B cell (primary cell): Measurements from ENCODE around the gene LYST. TPM values are rescaled to one million over a fixed set of nuclear protein-coding genes. Genes with fewer than 3 reads are reported as not detected.

Source experiments
- ATAC-seq: fragments of 200-7000 bp; cut with Tn5 transposase; one replicate; pipeline ENCODE4 v1.10.0; 2021; ENCODE audit warnings: low read depth, mild to moderate bottlenecking, moderate number of reproducible peaks, moderate library complexity
- CTCF ChIA-PET: fragments of 350-600 bp; sonication (Branson Sonifier 250); formaldehyde crosslinking; loops from one replicate; lab custom pipeline; 2021; ENCODE audit warnings: antibody characterized with exemption, inconsistent platforms; lab: Charles Lee
- POLR2A ChIA-PET: fragments of 350-600 bp; sonication (Branson Sonifier 250); formaldehyde crosslinking; loops from one replicate; lab custom pipeline; 2021; ENCODE audit warnings: antibody characterized with exemption; lab: Charles Lee
- DNase-seq: peaks from one replicate; pipeline ENCODE4 v3.0.0; 2013
- H2AFZ ChIP-seq: 2 replicates; pipeline ENCODE4 v1.6.1; 2012; ENCODE audit warnings: mild to moderate bottlenecking, low read depth, low read length; ENCODE audit not compliant: insufficient read depth, poor library complexity, severe bottlenecking
- H3K27ac ChIP-seq, 2 donors: 1 replicate in 1 of 2; 2 replicates in 1 of 2; pipeline ENCODE4 v1.5.1; 2012 to 2013; ENCODE audit warnings: low read length in 2 of 2, mild to moderate bottlenecking in 2 of 2, moderate library complexity in 1 of 2
- H3K27me3 ChIP-seq, 4 experiments: fragments of 200-600 bp in 1 of 4; sonication (generic) in 1 of 4; replicated peaks in 1 of 4; 1 replicate in 2 of 4; 2 replicates in 2 of 4; pipeline versions ENCODE4 v1.6.1 to v1.7.0; 2013 to 2016; ENCODE audit warnings: low read length in 3 of 4, mild to moderate bottlenecking in 2 of 4, mixed read lengths in 1 of 4, moderate library complexity in 1 of 4; ENCODE audit not compliant: insufficient read depth in 4 of 4, control insufficient read depth in 3 of 4; ENCODE audit errors: control extremely low read depth in 1 of 4
- H3K36me3 ChIP-seq, 2 experiments: replicated peaks in 1 of 2; 1 replicate in 1 of 2; 2 replicates in 1 of 2; pipeline versions ENCODE4 v1.6.1 to v1.7.1; 2013; ENCODE audit warnings: low read length in 1 of 2; ENCODE audit not compliant: insufficient read depth in 2 of 2, control insufficient read depth in 1 of 2; ENCODE audit errors: control extremely low read depth in 1 of 2, extremely low read depth in 1 of 2
- H3K4me1 ChIP-seq, 2 donors: fragments of 200-600 bp in 1 of 2; sonication (generic) in 1 of 2; 1 replicate in 1 of 2; 2 replicates in 1 of 2; pipeline versions ENCODE4 v1.5.1 to v1.6.1; 2013 to 2017; ENCODE audit warnings: low read length in 2 of 2; ENCODE audit not compliant: control insufficient read depth in 2 of 2, insufficient read depth in 2 of 2
- H3K4me2 ChIP-seq: replicated peaks from 2 replicates; pipeline ENCODE3; 2012; ENCODE audit warnings: mild to moderate bottlenecking, low read depth, low read length; ENCODE audit not compliant: poor library complexity, severe bottlenecking
- H3K4me3 ChIP-seq, 5 experiments: fragments of 200-600 bp in 1 of 5; sonication (generic) in 1 of 5; 1 replicate in 3 of 5; 2 replicates in 2 of 5; pipeline versions ENCODE4 v1.5.1 to v1.7.0; 2011 to 2016; ENCODE audit warnings: low read length in 4 of 5, mild to moderate bottlenecking in 4 of 5, low read depth in 2 of 5, control low read depth in 1 of 5, moderate library complexity in 1 of 5; ENCODE audit not compliant: insufficient read depth in 1 of 5; ENCODE audit errors: control extremely low read depth in 1 of 5, extremely low read depth in 1 of 5
- H3K79me2 ChIP-seq: fragments of 200-600 bp; sonication (generic); one replicate; pipeline ENCODE4 v1.6.0; 2016; ENCODE audit warnings: low read length; ENCODE audit not compliant: control insufficient read depth, insufficient read depth
- H3K9ac ChIP-seq: fragments of 200-600 bp; sonication (generic); 2 replicates; pipeline ENCODE4 v1.6.1; 2017; ENCODE audit warnings: mild to moderate bottlenecking, low read length, moderate library complexity
- H3K9me3 ChIP-seq, 3 donors: one replicate each; pipeline versions ENCODE4 v1.6.1 to v1.7.1; 2013; ENCODE audit warnings: low read length in 2 of 3; ENCODE audit not compliant: control insufficient read depth in 2 of 3, insufficient read depth in 1 of 3; ENCODE audit errors: control extremely low read depth in 1 of 3
- H4K20me1 ChIP-seq: 2 replicates; pipeline ENCODE4 v1.6.0; 2012; ENCODE audit warnings: mild to moderate bottlenecking, low read length; ENCODE audit not compliant: insufficient read depth, control insufficient read depth, poor library complexity, severe bottlenecking
- H3K27ac Mint-ChIP-seq: one replicate; pipeline ENCODE4 v1.8.0; 2021; ENCODE audit warnings: mixed read lengths
- H3K27me3 Mint-ChIP-seq: one replicate; pipeline ENCODE4 v1.8.0; 2021; ENCODE audit warnings: mixed read lengths
- H3K4me1 Mint-ChIP-seq: one replicate; pipeline ENCODE4 v1.8.0; 2021; ENCODE audit warnings: mixed read lengths
- H3K4me3 Mint-ChIP-seq: one replicate; pipeline ENCODE4 v1.8.0; 2021; ENCODE audit warnings: mixed read lengths
- H3K9me3 Mint-ChIP-seq: one replicate; pipeline ENCODE4 v1.8.0; 2022; ENCODE audit warnings: mixed read lengths; ENCODE audit not compliant: insufficient read depth
- EZH2 ChIP-seq: IDR thresholded peaks from 2 replicates; pipeline ENCODE4 v1.6.1; 2012; ENCODE audit warnings: borderline replicate concordance, low read depth, mild to moderate bottlenecking, moderate library complexity, low read length; ENCODE audit not compliant: insufficient read depth, poor library complexity, severe bottlenecking
- whole genome bisulfite sequencing: methylation state at CpG from one replicate; pipeline ENCODE4 v1.1.5; 2013; ENCODE audit warnings: missing lambda C conversion rate; ENCODE audit not compliant: insufficient coverage; 5-methylcytosine and 5-hydroxymethylcytosine counted together
- intact Hi-C: fragments of 100-400 bp; cut with micrococcal nuclease; formaldehyde crosslinking; loops from one replicate; pipeline ENCODE4 v1.10.0; 2022
- polyA plus RNA-seq: library from polyadenylated mRNA; depleted of rRNA; stranded (reverse); fragments of >200 nt; gene quantifications from 2 replicates; pipeline ENCODE4 v1.2.3, GENCODE V29; 2012
- total RNA-seq, 2 donors: library from RNA; stranded (reverse); fragments of 120-200 nt in 1 of 2; gene quantifications; 1 replicate in 1 of 2; 2 replicates in 1 of 2; pipeline versions ENCODE4 v1.2.3 to v1.2.4, GENCODE V29; 2013 to 2022
- TF ChIP-seq, protein P1 (sequence below): fragments of 200-600 bp; IDR thresholded peaks from one replicate; pipeline ENCODE4 v1.8.0; 2022; ENCODE audit warnings: antibody characterized with exemption, mild to moderate bottlenecking

The LYST gene
- total and polyA plus RNA-seq, 2 donors (not counting 1 experiment from before 2014, with no cell fraction given), result 50.4 to 120 TPM

DNA sequence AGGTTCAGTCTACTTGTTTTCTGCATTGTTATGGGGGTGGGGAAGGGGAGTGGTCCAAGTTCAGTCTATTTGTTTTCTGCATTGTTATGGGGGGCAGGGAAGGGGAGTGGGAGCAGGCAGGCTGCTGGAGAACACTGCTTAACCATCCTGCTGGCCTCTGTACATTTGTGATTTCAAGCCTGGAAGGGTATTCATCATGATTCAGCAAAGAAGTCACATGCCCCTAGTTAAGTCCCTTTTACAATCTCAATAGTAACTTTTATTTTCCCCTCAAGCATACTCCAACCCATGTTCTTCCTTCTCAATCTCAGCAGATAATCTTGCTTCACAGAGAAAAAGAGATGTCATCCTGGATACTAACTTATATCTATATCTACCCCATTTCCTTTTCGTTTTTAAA lies 7.9 kb downstream of the LYST start:
- H3K27me3 ChIP-seq, result no peaks in the 10 kb centered on the region
- H3K9me3 Mint-ChIP-seq, result no peaks in the 10 kb centered on the region
- peaks cover 32% of the 10 kb centered on the region for H4K20me1 ChIP-seq
- POLR2A ChIA-PET, result no interaction called here
- no peak for DNase-seq
- peak overlapping the region in 1 of 2 donors; percentile 27 for H3K27ac ChIP-seq
- H3K9me3 ChIP-seq, result no peaks in the 10 kb centered on the region
- TF ChIP-seq, protein P1, sequence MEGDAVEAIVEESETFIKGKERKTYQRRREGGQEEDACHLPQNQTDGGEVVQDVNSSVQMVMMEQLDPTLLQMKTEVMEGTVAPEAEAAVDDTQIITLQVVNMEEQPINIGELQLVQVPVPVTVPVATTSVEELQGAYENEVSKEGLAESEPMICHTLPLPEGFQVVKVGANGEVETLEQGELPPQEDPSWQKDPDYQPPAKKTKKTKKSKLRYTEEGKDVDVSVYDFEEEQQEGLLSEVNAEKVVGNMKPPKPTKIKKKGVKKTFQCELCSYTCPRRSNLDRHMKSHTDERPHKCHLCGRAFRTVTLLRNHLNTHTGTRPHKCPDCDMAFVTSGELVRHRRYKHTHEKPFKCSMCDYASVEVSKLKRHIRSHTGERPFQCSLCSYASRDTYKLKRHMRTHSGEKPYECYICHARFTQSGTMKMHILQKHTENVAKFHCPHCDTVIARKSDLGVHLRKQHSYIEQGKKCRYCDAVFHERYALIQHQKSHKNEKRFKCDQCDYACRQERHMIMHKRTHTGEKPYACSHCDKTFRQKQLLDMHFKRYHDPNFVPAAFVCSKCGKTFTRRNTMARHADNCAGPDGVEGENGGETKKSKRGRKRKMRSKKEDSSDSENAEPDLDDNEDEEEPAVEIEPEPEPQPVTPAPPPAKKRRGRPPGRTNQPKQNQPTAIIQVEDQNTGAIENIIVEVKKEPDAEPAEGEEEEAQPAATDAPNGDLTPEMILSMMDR, result no peak
- peaks cover 100% of the 10 kb centered on the region for H3K79me2 ChIP-seq
- CTCF ChIA-PET, result interaction anchor here (1.2 to 2.8 kb wide), 2 partner anchors 16 to 18 kb away, joined by 4 to 8 read pairs; no protein-coding TSS in a partner anchor
- intact Hi-C loops, result no loop called here
- H3K4me3 Mint-ChIP-seq, result no peak overlapping the region
- no peak overlapping the region for H3K4me2 ChIP-seq
- no peak overlapping the region for H3K9ac ChIP-seq
- no peak overlapping the region for H3K4me3 ChIP-seq
- H3K27me3 Mint-ChIP-seq, result no peaks in the 10 kb centered on the region
- peaks cover 0 to 2% of the 10 kb centered on the region in 2 experiments for H3K36me3 ChIP-seq
- H3K4me1 ChIP-seq, result peaks cover 4 to 56% of the 10 kb centered on the region in 2 donors
- H3K27ac Mint-ChIP-seq, result no peak overlapping the region
- peaks cover 51% of the 10 kb centered on the region for H3K4me1 Mint-ChIP-seq
- H2AFZ ChIP-seq, result no peak overlapping the region
- WGBS, result 71% methylated on average over 1 of the region's 1 CpG
- ATAC-seq, result no peak

DNA sequence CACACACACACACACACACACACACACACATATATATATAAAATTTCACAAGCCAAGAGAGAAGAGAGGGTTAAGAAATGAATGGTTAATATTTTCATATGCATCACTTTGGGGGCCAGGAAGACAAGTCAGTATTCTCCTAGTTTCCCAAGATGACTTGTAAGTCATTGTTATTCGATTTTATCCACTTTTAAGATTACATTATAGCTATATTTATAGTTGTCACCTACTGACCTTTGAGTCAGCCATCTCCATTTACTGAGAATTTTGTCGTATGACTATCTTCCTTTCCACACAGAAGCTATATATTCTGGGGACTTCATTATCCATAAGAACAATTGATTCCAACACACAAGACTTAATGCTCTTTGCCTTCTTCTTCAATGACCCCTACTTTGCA lies 8.9 kb downstream of the LYST start:
- TF ChIP-seq, protein P1, result no peak
- no peak for TF ChIP-seq EZH2
- Histone ChIP-seq H3K27ac (no peak overlapping the region), H3K4me2 (no peak overlapping the region), H4K20me1 (peaks cover 37% of the 10 kb centered on the region), H3K9me3 (no peaks in the 10 kb centered on the region), H3K9ac (no peak overlapping the region), H3K36me3 (peaks cover 0 to 2% of the 10 kb centered on the region in 2 experiments), H3K4me3 (no peak overlapping the region), H3K4me1 (peaks cover 3 to 50% of the 10 kb centered on the region in 2 donors), H3K79me2 (peaks cover 100% of the 10 kb centered on the region), H2AFZ (no peak overlapping the region), H3K27me3 (no peaks in the 10 kb centered on the region)
- Mint-ChIP-seq H3K27me3 (no peaks in the 10 kb centered on the region), H3K4me1 (peaks cover 44% of the 10 kb centered on the region), H3K9me3 (no peaks in the 10 kb centered on the region), H3K4me3 (no peak overlapping the region), H3K27ac (peak overlapping the region; percentile 27)
- ATAC-seq (no peak), DNase-seq (no peak)
- intact Hi-C loops, result no loop called here
- no CpG with 5 or more reads among the region's 2 CpGs for WGBS
- POLR2A ChIA-PET, result interaction anchor here (0.7 kb wide), 1 partner anchor 758 kb away, joined by 7 read pairs; no protein-coding TSS in a partner anchor
- CTCF ChIA-PET, result interaction anchor here (1.0 to 2.0 kb wide), 6 partner anchors 12 to 441 kb away, joined by 3 to 19 read pairs (median 7); no protein-coding TSS in a partner anchor
